Peyer's patch (tissue), 4 donors: ENCODE data around the gene CLDN4.

ENCODE experiments used
- CTCF ChIP-seq, 6 experiments: fragments of 450-650 bp in 4 of 6; fragments of 200-600 bp in 2 of 6; sonication (generic) in 1 of 6; IDR thresholded peaks; one replicate each; pipeline ENCODE4 v1.5.1; 2017 to 2019; ENCODE audit warnings: antibody characterized with exemption in 6 of 6, mild to moderate bottlenecking in 3 of 6, moderate library complexity in 1 of 6
- POLR2A ChIP-seq, 2 donors: fragments of 450-650 bp; IDR thresholded peaks; one replicate each; pipeline ENCODE4 v1.5.1; 2017; ENCODE audit warnings: antibody characterized with exemption in 2 of 2, mild to moderate bottlenecking in 2 of 2, moderate library complexity in 2 of 2

- TF ChIP-seq CTCF (IDR thresholded peaks at IDR 0.05) = no peak
- no peak for TF ChIP-seq POLR2A (IDR thresholded peaks at IDR 0.05)
Observed at GRCh38 chr7:73844131-73844547, 13.3 kb downstream of the CLDN4 start.
